Activated CD4-positive, alpha-beta T cell treated with anti-CD3 and anti-CD28 coated beads, Interleukin-10, Interleukin-2, amounts not matched to agents 100 ng/mL and 50 ng/mL, durations not matched to agents 16 hours and 8 hours (primary cell): ENCODE data around the gene RIMKLB.
"Not testable (repeated sequence)": the region's sequence is repeated elsewhere in the genome, so short reads cannot be mapped to it uniquely, and the experiment has no call there.

Source experiments
- DNase-seq: peaks from one replicate; pipeline ENCODE4 v3.0.0-alpha.2; 2020

Gene RIMKLB

GRCh38 chr12:8695116-8695515 lies 2.7 kb upstream of the RIMKLB start:
- DNase-seq = no peak

DNA sequence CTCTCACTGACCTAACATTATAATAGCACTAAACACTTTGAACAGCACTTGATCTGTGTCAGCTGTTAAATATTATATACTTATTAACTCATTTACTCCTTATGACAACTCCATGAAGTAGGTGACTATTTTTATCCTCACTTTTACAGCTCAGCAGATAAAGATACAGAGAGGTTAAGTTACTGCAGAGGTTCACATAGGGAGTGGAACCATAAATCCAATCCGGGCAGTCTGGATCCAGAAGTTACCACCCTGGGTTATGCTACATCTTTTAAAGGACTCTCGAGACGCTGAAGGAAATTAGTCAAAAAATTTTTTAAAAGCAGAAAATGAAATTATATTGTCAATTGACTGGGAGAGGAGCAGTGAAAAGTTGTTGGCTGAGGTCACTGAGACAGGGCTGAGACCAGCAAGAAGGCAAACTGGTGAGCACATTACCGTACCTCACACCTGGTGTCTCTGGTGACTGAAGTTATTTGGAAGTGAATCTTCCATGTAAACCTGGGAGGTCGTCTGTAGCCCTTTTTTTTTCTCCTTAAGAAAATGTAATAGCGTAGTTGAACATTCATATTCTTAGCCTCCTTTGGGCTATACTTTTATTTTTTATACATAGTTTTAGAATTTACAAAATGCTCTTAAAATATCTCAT lies 1.2 kb upstream of the RIMKLB start:
- DNase-seq = no peak

DNA sequence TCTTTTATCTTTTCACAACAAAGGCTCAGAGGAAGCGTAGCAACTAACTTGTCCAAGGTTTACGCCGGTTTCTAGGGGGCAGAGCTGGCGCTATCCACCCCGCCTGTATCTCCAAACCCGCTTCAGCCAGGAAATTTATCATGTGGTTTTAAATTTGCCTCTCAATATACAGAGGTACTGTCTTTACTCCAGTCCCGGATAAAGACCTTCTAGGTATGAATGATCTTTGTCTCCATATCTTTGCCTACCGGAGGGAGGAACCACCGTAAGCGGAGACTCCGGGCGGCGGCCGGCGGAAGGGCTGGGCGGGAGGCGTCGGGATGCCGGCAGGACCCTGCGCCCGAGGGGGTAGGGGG lies 693 bp upstream of the RIMKLB start:
- DNase-seq = peak; percentile 5

DNA sequence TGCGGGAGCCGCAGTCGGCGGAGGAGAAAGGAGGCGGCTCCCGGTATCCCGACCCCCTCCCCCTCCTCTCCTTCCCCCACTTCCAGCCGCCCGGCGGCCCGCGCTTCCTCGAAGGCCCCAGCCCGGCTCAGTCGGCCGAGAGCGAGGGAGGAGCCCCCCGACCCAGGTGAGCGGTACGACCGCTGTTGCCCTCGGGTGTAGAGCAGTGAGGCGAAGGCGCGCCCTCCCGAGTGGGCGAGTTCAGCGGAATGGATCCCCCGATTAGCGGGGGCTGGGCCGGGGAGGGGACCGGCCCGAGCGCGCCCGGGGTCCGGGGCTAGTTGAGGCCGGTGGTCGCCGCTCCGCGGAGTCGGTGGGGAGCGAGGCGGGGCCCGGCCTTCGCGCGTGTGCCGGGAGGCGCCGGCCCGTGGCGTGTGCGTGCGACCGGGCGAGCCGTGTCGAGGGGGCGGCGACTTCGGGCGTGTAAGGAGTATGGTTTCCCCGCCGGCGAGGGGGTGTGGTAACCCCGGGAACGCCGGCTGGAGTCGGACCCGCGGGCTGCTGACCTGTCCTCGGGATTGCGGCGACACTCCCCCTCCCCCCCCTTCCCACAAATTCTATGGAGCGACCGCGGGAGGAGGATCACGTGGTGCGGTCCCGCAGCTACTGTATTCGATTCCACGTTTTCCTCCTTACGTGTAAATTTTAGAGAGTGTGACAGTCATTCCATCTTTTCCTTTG lies 501 bp downstream of the RIMKLB start:
- DNase-seq = peak; percentile 1

DNA sequence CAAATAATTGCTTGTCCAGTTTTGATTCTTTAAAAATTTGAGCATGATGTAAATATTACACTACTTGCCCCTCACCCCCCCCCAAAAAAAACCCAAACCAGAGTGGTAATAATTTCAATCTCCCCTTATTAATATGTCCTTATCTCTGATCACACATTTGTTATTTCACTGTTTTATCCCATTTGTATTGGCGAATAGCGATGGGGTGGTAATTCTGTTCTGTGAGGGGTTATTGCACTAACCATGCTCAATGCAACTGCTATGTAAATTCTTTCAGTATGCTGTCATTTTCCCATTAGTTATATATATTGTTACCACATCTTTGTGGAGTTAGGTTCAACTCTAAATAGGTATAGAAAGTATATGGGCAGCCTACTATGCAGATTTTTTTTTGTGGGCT lies 1.1 kb downstream of the RIMKLB start:
- no peak for DNase-seq

DNA sequence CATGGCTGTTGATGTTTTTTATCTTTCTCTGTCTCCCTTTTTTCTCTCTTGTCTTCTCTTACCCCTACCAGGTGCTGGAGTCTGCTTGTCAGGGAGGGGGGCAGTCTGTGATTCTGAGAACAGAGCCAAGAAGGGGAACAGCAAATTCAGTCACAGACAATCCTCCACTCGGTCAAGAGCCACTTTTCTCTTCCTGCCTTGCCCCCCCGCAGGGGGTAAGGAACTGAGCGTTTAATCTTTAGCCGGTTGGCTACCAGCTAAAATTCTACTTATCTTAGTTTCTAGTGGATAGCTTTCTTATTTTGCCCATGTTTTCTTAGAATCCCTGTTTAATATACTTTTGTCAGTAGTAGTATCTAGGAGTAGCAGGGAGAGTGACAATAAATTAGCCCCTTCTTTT lies 1.9 kb downstream of the RIMKLB start:
- no peak for DNase-seq

- DNase-seq = no peak
These were observed 3.4 kb downstream of the RIMKLB start for GRCh38 chr12:8701046-8701660.

DNA sequence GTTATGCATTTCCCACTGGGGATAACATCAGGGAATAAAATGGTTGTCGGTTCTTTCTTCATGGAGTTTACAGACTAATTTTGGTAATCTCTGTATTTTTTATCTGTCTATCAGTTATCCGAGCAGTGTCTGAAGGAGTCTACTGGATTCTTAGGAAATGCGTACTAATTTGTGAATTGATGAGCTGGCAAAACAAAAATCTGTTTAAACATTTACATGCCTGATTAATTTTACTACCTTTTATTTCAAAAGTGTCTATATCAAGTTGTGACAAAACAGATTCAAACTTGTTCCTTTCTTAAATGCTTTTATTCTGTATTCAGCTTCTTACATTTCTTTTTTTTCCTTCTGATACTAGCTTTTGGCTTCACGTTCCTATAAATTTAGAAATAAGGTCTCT lies 4.4 kb downstream of the RIMKLB start:
- no peak for DNase-seq

GRCh38 chr12:8709124-8709830 lies 11.5 kb downstream of the RIMKLB start:
- peak; percentile 2 for DNase-seq

DNA sequence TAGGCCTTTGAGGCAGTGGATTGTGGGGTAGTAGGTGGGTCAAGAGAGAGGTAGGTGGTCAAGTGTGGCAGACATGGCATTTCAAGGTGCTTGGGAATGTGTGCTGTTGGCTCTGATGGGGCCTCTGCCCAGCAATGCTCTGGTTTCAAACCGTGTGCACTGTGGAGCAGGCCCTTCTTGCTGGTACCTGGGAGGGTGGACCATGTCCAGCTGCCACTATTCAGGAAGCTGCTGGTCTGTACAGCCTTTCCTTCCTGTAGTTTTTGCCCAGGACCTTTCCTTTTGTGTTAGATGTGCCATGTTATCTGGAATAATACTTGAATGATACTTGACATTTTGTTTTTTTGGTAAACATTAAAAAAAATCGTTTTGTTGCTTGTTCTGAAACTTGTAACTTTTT lies 14.8 kb downstream of the RIMKLB start:
- DNase-seq = no peak

DNA sequence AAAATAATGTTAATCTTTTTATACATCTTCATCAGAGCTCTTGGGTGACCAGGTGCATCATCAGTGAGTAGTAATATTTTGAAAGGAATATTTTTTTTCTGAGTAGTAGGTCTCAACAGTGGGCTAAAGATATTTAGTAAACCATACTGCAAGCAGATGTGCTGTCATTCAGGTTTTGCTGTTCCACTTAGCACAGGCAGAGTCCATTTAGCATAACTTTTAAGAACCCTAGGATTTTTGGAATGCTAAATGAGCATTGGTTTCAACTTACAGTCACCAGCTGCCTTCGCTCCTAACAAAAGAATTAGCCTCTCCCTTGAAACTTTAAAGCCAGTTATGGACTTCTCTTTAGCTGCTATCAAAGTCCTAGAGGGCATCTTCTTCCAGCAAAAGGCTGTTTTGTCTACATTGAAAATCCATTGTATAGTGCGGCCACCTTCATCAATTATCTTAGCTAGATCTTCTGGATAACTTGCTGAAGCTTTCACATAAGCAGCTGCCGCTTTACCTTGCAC lies 24.6 kb downstream of the RIMKLB start:
- no peak for DNase-seq

- no peak for DNase-seq
These were observed 37.1 kb downstream of the RIMKLB start for GRCh38 chr12:8734873-8735381.

- no peak for DNase-seq
These were observed 44.7 kb downstream of the RIMKLB start for GRCh38 chr12:8742501-8742900.

- not testable (repeated sequence) for DNase-seq
These were observed 45.3 kb downstream of the RIMKLB start for GRCh38 chr12:8743121-8743520.

GRCh38 chr12:8745631-8746030 lies 47.8 kb downstream of the RIMKLB start:
- not testable (repeated sequence) for DNase-seq

- DNase-seq = no peak
These were observed 48.3 kb downstream of the RIMKLB start for GRCh38 chr12:8746046-8746445.

DNA sequence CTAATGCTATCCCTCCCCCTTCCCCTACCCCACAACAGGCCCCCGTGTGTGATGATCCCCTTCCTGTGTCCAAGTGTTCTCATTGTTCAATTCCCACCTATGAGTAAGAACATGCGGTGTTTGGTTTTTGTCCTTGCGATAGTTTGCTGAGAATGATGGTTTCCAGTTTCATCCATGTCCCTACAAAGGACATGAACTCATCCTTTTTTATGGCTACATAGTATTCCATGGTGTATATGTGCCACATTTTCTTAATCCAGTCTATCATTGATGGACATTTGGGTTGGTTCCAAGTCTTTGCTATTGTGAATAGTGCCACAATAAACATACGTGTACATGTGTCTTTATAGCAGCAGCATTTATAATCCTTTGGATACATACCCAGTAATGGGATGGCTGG lies 62.3 kb downstream of the RIMKLB start:
- DNase-seq = not testable (repeated sequence)

DNA sequence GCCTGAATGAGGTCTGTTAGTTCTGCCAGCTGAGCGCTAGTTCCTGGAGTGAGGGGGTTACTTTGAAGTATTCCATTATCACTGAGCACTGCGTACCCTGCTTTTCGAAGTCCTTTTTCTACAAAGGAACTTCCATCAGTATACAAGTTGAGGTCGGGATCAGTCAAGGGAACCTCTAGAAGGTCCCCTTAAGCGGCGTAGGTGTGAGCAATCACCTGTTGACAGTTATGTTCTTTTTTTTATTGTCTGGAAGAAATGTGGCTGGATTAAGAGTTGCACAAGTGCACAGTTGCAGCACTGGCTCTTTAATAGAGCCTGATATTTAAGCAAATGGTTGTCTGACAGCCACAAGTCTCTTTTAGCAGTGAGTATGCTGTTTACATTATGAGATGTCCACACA lies 64.9 kb downstream of the RIMKLB start:
- DNase-seq = not testable (repeated sequence)

- not testable (repeated sequence) for DNase-seq
These were observed 68.3 kb downstream of the RIMKLB start for GRCh38 chr12:8766121-8766520.

DNA sequence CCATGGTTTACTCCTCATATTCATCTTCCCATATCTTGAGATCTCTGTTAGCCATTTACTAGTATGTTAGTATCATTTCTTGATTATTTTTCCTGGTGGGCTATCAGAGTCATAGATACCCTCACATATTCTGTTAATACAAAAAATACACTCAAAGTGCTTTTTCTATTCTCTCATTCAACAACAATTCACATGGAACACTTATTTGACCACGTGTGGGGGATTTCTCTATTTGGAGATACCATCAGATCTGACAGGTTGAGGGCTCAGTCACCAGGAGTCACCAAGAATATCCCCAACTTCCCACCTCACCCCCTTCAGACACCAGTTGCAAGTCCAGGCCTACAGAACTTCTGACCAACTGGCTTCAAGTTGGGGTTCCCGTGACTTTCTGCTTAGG lies 72.7 kb downstream of the RIMKLB start:
- DNase-seq = no peak

- no peak for DNase-seq
These were observed 73.3 kb downstream of the RIMKLB start for GRCh38 chr12:8771072-8771471.

DNA sequence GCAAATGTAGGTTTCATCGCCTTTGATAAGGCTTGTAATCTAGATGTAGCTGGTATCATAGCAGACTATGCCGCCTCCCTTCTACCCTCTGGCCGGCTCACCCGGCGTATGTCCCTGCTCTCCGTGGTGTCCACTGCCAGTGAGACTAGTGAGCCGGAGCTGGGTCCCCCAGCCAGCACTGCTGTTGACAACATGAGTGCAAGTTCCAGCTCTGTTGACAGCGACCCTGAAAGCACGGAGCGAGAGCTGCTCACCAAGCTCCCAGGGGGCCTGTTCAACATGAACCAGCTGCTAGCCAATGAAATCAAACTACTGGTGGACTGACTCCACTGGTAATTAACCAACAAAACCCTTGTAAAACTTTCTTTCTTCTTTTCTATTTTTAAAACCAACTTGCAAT lies 75.7 kb downstream of the RIMKLB start:
- no peak for DNase-seq

GRCh38 chr12:8779281-8779680 lies 81.5 kb downstream of the RIMKLB start:
- no peak for DNase-seq
